ENCODE measurements around the gene MIS18A.
"Not testable (repeated sequence)": the region's sequence is repeated elsewhere in the genome, so short reads cannot be mapped to it uniquely, and the experiment has no call there.

MIS18A gene

DNA sequence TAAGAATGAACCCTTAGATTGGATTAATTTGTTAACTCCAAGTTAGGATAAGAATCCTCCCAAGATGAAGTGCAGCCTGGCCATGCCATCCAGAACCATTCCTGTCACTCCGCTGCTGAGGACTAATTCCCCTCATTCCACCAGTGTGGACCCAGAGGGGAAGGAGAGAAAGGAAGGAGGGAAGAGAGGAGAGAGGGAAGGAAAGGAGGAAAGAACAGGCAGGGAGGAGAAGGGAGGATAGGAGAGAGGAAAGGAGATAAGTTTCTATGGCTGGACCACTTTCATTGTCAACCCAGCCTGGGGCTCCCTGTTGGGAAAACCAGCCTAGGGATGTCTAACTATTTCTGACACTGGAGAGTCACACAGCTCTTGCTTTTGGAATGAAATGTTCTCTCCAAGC lies 24.5 kb upstream of the MIS18A start:
- DNase-seq: no peak

DNA sequence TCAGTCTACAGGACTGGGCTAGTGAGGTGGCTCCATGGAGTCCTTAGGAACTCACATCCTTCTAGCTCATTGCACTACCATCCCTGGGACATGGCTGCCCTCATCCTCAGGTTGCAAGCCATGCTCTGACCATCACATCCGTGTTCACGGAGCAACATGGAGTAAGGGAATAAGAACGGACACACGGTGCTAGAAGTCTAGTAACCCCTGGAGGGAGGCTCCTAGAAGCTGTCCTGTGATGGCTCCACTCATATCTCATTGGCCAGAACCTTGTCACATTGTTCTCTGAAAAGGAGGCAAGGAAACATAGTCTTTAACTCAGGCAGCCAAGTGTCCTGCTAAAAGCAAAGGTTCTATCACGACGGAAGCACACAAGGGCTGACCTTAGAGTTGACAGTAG lies 23.7 kb upstream of the MIS18A start:
- DNase-seq: no peak

DNA sequence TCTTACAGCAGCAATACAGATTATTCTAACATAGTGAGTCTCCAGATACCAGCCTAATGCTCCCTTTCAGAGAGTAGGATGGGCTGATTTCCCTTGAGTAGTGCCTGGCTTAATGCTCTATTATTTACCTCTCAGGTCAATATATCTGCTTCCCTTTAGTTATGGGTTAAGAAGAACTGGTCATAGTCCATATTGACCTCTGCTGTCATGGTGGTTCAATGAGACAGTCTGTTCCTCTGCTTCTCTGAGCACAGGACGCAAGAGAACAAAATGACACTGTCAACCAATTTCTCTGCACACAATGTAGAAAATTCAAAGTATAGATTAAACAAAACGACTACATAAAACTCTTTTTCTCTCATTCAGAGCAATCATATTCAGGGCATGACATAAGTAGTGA lies 22.7 kb upstream of the MIS18A start:
- no peak for DNase-seq

DNA sequence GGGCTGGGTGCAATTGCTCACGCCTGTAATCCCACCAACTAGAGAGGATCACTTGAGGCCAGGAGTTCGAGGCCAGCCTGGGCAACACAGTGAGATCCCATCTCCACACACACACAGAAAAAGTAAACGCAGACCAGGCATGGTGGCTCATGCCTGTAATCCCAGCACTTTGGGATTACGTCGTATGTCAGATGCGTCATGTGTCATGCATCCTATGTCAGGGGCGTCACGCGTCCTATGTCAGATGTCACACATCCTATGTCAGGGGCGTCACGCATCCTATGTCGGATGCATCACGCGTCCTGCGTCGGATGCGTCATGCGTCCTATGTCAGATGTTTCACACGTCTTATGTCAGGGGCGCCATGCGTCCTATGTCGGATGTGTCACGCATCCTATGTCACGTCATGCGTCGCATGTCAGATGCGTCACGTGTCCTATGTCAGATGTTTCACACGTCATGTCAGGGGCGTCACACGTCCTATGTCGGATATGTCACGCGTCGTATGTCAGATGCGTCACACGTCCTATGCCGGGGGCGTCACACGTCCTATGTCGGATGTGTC lies 21.4 kb upstream of the MIS18A start:
- no peak for DNase-seq

DNA sequence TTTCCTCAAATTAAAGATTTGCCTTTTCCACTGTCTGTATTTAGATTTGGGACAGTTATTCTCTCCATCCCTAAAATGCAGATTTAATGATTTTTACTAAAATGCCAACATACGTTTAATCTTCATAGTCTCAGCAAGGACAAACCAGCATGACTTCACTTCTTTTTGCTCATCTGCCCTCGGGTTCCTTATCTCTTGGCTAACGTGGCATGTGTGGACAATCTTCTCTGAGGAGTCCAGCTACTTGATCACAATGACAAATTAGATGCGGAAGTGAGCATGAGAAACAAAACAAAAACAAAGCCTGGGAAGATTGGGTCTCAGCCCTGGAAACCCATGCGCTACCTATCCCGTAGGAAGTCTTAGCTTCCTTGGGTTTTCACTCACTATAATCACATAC lies 20.8 kb upstream of the MIS18A start:
- no peak for DNase-seq

DNA sequence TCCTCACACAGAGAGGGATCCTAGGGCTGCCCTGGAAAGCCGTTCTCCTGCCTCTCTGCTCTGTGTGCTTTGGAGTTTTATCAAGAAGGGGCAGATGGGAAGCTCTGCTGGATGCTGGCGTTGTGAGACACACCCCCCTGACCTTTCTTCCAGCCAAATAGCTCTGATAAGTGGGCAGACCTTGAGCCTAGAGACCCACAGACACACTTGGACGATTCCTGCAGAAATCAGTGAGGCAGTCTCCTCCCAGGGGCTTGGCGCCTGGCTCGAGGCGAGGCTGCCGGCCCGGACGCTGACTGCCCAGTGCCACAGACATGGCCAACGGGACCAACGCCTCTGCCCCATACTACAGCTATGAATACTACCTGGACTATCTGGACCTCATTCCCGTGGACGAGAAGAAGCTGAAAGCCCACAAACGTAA lies 19.8 kb upstream of the MIS18A start, which contains the start of gene MRAP:
TSS of gene MRAP (plus strand) at position 198 of the 424 bp plus-strand sequence. CDS start at position 315, 117 bp downstream.
- DNase-seq: no peak

DNA sequence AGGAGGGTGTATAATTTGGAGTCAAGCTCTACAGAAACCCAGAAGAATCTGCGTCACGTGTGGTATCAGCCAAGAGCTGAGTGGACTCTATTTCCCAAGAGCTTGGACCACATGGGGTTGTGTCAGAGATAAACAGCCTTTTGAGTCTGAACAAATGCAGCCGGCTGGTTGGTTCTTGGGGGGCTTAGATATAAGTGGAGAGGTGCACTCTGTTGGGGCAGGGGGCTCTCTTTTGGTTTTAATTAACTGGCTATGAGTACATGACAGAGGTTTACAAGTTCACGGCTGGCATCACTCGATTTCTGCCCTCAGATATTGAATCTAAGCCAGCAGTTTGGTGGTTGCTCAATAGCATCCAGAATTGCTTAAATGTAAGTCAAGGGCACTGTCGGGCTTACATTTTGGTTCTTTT lies 19.3 kb upstream of the MIS18A start:
- no peak for DNase-seq

DNA sequence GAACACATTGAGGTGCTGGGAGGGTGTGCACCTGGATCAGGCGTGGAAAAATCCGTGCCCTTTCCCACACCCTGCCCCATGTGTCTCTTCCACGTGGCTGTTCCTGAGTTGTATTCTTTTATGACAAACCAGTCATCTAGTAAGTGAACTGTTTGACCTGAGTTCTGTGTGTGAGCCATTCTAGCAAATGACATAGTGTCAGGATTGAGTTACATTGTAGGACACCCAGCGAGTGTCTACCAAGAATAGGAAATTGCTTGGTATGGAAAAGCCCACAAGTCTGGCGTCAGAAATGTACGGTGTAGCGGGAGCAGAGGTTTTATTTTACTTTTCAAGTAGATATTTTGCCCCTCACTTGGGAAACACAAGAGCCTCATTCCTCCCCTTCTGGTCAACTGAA lies 18.6 kb upstream of the MIS18A start:
- DNase-seq: no peak

DNA sequence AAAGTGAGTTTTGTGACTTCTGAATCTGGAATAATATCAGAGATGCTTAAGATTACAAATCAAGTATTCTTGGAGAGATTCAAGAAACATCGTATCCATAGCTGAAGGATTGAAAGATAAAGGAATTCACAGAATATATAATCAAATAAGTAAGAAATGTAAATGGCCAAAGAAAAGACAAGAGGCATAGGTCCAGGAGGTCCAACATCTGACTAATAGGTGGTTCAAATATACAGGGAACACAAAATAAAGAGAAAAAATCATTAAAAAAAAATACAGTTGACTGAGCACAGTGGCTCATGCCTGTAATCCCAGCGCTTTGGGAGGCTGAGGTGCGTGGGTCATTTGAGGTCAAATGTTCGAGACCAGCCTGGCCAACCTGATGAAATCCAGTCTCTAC lies 6.6 kb upstream of the MIS18A start:
- DNase-seq: no peak

DNA sequence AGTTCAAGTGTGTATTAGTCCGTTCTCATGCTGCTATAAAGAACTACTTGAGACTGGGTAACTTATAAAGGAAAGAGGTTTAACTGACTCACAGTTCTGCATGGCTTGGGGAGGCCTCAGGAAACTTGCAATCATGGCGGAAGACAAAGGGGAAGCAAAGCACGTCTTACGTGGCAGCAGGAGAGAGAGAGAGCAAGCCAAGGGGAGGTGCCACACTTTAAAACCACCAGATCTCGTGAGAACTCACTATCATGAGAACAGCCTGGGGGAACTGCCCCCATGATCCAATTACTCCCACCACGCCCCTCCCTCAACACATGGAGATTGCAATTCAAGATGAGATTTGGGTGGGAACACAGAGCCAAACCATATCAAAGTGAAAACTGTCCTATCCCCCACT lies 4.1 kb upstream of the MIS18A start:
- DNase-seq: no peak

DNA sequence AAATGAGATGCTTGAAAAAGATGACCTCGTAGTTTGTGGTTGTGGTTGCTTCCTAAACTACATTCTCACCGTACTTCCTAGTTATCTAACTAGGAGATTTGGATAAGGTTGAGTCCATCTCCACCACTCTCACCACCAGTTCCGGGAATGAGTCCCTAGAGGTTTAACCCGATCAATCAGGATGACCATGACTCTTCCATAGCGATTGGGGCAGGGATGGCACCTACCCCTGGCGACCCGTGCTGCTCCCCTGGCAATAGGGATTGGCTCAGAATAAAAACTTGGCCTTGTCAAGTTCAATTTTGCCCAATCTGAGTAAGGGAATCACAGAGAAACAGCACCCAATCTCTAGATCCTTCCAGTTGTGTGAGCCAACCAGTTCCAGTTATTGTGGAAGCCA lies 2.7 kb upstream of the MIS18A start:
- no peak for DNase-seq

DNA sequence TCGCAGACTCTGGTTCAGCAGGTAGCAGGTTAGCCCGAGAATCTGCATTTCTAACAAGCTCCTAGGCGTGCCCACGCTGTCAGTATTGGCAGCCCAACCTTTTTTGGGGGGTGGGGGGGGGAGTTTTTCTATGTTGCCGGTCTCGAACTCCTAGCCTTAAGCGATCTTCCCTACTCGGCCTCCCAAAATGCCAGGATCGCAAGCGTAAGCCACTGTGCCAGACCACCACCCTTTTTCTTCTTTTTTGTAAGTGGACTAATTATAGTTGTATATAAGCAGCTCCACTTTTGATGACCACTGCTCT lies 480 bp upstream of the MIS18A start:
- no peak for DNase-seq

DNA sequence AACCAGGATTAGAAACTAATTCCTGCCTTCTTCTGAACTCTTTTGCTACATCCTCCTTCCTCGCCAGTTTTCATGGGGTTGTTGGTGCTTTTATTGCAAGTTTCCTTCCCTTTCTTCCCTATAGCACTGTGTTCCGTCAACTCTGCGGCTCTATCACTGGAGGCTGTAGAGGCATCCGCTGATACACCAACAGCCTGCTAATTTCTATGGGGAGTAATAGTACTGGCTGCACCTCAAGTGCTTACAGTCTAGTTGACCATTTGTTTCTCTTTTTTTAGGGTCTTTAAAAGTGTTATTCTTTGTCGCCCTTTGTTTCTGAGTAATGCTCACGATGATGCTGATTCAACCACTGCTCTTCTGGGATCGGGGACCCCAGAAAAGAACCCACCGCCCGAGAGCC lies 746 bp downstream of the MIS18A start:
- no peak for DNase-seq

DNA sequence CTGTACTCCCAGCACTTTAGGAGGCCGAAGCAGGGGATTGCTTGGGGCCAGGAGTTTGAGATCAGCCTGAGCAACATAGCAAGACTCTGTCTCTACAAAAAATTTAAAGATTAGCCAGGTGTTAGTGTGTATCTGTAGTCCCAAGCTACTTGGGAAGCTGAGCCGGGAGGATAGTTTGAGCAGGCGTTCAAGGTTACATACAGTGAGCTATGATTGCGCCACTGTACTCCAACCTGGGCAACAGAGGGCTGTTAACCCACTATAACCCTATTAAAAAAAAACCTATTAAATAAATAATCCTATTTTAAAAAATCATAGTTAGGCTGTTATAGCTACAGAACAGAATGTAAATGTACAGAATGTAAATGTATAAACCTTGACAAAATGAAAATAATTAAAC lies 2.2 kb downstream of the MIS18A start:
- DNase-seq: no peak

DNA sequence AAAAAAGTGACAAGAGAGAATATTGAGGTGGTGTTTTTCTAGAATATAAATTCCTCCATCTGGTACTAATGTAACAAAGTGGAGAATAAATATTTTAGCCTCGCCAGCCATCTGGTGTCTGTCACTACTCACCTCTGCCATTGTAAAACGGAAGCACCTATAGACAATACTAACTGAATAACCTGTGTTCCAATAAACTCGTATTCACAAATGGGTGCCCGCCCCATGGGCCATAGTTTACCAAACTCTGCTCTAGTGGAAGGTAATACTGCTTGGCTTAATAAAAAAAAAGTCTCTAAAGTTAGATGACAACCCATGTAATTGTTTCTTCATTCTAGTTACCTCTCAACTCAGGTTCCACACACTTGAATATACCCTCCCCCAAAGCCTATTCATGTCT lies 8.1 kb downstream of the MIS18A start:
- no peak for DNase-seq

DNA sequence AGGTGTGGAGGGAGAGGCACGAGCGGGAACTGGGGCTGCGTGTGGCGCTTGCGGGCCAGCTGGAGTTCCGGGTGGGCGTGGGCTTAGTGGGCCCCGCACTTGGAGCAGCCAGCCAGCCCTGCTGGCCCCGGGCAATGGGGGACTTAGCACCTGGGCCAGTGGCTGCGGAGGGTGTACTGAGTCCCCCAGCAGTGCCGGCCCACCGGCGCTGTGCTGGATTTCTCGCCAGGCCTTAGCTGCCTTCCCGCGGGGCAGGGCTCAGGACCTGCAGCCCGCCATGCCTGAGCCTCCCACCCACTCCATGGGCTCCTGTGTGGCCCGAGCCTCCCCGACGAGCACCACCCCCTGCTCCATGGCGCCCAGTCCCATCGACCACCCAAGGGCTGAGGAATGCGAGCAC lies 13.5 kb downstream of the MIS18A start:
- DNase-seq: not testable (repeated sequence)

DNA sequence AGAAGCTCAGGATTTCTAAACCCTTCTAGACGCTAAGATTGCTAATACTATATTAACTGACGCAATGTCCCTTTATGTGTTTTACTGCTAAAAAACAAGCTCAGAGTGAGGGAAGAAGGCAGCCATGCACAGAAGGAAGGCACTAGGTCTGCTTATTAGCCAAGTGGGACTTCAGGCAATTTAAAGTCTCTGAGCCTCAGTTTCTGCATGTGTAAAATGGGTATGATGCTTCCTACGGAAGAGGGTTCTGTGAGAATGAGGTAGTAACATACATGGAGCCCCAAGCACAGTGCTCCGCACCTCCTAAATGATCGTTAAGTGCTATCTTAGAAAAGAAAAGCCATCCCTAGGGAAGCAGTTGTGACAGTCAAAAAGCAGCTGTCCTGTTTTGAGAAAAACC lies 16.9 kb downstream of the MIS18A start:
- DNase-seq: no peak

DNA sequence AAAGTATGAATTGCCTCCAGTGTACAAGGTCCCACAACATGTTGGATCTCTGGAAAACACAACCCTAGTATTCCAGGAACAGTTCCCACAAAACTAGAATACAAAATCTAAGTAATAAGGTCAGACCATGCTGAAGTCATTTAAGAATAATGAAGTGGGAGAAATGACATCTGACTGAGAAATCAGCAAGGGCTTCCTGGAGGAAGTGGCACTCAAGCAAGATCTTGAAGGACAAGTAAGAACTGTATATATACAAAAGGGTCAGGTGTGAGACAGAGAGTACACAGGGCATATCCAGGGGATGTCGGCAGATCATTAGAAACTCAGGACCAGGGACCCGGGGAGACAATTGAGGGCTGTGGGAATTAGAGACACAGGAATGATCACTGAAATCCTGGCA lies 18.7 kb downstream of the MIS18A start:
- DNase-seq: no peak

DNA sequence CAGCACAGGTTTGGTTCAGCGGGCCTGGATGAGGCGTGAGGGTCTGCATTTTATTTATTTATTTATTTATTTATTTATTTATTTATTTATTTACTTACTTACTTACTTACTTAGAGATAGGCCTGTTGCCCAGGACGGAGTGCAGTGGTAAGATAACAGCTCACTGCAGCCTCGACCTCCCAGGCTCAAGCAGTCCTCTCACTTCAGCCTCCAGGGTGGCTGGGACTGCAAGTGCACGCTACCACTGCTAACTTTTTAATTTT lies 20.1 kb downstream of the MIS18A start:
- DNase-seq: not testable (repeated sequence)

DNA sequence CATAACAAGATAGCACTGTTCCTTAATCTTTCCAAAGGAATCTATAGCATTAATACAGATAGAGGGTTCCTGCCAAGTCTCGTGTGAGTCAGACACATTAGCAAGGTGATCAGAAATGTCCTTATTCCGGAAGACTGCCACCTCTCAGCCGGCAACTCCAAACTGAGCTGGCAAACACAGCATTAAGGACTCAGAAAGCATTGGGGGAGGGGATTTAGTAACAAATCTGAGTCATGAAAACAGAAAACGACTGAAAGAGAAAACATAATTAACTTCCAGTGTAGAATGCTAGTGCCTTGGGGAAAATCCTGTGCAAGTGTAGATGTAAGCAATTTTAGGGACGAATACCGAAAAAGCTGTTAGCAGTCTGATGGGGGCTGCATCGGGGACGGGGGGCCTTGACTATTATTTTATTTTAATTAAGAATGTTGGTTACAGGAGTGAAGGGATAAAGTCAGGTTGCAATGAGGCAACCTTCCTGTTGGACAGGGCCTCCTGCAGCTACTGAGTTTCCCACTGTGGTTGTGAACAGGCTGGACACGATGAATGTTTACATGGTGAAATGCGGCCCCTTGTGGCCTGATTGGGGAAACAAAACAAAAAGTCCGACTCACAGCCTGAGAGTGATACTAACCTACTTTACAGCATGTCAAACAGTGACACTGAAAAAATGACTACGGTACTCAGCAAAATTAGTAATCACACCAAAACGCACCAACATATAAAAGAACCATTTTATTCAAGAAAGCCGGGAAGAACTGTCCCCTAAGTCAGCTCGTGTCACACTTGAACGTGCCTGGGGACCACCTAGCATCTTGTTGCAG lies 20.7 kb downstream of the MIS18A start:
- peak; percentile 72 to 73 for DNase-seq

DNA sequence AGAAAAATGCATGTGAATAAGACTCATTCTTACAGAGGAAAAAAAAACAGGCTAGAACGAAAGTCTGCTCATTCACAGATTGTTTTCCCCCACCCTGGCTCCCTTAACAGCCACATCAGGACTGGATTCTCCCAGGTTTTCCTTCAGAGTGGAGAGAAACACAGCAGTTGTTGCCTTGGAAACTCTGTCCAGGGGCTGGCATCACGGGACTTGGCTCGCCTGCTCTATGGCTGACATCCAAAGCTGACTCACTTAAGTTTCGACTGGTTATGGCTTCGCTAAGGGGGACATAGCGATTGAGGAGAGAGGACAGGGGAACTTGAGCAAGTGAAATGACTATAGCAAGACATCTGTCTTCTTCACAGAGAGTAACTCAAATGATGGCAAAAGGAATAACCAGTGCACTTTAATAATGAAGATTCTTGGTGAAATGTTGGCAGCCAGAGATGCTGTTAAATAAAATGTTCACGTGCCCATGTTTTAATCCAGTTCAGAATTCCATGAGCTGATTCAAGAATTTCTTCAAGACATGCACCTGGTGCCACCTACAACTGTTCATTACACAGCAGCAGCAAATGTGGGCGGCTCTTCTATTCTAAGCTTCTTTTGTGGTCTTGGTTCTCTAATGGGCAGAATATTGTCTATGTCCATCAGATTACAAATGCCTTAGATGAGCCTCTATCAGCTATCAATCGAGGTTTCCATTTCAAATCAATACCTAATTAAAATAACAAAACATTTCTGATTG lies 21.8 kb downstream of the MIS18A start:
- DNase-seq: peak; percentile 60 to 85

DNA sequence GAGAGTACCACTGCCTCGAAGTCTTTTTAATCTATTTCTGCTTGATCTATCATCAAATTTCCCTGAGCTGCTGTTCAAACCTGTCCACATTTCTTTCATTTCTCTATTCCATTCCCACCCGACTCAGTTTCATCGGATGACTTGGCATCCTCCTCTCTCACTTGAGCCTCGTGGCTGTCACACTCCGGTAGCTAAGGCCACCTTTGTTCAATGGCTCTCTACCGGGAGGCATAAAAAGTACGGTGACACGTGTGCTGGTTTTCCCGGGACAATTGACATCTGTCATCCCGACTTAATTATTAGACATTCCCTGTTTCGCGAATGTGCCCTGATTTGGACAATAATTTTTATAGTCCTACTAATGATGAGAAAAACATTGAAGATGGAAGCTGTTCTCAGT lies 22.6 kb downstream of the MIS18A start:
- no peak for DNase-seq

DNA sequence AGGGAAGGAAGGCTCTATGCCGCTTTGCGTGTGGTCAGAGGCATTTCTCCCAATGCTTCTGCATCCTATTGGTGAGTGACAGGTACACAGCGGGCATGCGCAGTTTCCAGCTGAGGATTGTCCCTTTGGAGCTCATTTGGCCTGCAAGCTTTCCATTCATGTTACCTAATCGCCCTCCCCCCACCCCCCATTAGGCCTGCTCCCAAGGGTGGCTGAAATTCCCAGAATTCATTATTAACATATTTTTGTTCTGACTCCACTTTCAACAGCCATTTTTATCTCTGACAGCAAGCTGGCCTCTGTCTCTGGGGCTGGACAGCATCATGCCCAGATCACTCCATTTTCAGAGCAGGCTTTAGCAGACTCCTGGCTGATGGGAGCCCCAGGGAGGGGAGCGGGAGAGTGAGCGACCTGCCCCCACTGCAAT lies 25.6 kb downstream of the MIS18A start:
- no peak for DNase-seq

DNA sequence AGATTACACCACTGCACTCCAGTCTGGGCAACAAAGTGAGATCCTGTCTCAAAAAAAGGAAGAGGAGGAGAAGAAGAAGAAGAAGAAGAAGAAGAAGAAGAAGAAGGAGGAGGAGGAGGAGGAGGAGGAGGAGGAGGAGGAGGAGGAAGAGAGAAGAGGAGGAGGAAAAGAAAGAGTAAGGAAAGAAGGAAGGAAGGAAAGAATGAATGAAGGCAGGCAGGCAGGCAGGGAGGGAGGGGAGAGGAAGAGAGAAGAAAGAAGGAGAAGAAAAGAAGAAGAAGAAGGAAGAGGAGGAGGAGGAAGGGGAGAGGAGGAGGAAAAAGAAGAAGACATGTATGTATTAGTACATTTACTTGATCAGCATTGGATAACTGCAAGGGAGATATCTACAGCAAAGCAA lies 26.7 kb downstream of the MIS18A start:
- no peak for DNase-seq

Data from NCI-H2081 (cell line).